ENCODE data around the gene CNRIP1. TPM values are rescaled to one million over a fixed set of nuclear protein-coding genes. Genes with fewer than 3 reads are reported as not detected.

CNRIP1 gene
- total and polyA plus RNA-seq, 2 of the 4 experiments (the other 2 are of a cell fraction): 23.3 to 32.7 TPM

- H2BK20ac ChIP-seq (ENCODE audit: low read depth, low read length): no peak overlapping the region
- dilution Hi-C loops (cut with HindIII; ENCODE audit: low sequenced_read_pairs, unreplicated experiment): no loop called here
Measured at GRCh38 chr2:68245672-68246071, 74.1 kb downstream of the CNRIP1 start.

More at GRCh38 chr2:68245672-68246071, 74.1 kb downstream of the CNRIP1 start:
- Histone ChIP-seq H2AK9ac (replicated peaks; ENCODE audit: low read depth, low read length, poor library complexity) (no peak overlapping the region), H4K8ac (ENCODE audit: low read depth in 2 of 2, low read length in 2 of 2) (no peak overlapping the region), H3K18ac (ENCODE audit: low read depth, low read length) (no peak overlapping the region), H3K4me3 (ENCODE audit: insufficient read depth, low read depth, low read length) (no peak overlapping the region), H4K91ac (ENCODE audit: insufficient read depth, low read depth, low read length) (no peak overlapping the region), H3K9me1 (ENCODE audit: insufficient read depth, low read length) (peaks cover 17% of the 10 kb centered on the region), H3K4ac (ENCODE audit: low read depth, low read length) (no peak overlapping the region), H3K79me1 (ENCODE audit: low read depth in 1 of 2, low read length in 2 of 2) (peaks cover 0 to 48% of the 10 kb centered on the region in 2 experiments; a peak in 2 of 4 replicates), H2AFZ (replicated peaks; ENCODE audit: low read length, poor library complexity) (no peak overlapping the region), H3K27ac (ENCODE audit: insufficient read depth, low read length) (no peak overlapping the region), H2BK15ac (ENCODE audit: low read depth, low read length) (no peak overlapping the region), H3K27me3 (ENCODE audit: control insufficient read depth, insufficient read depth, low read length) (no peaks in the 10 kb centered on the region), H3K14ac (replicated peaks; ENCODE audit: low read depth, low read length) (no peak overlapping the region), H3K4me2 (ENCODE audit: low read depth, low read length) (no peak overlapping the region), H2BK5ac (ENCODE audit: low read depth, low read length, poor library complexity, severe bottlenecking) (no peak overlapping the region), H2AK5ac (ENCODE audit: low read depth, low read length) (no peak overlapping the region), H3K23ac (ENCODE audit: low read depth, low read length) (no peak overlapping the region), H4K5ac (ENCODE audit: low read depth, low read length) (no peak overlapping the region), H3K9ac (ENCODE audit: low read depth, low read length) (no peak overlapping the region), H3K4me1 (ENCODE audit: control insufficient read depth, insufficient read depth, low read length) (peaks cover 16% of the 10 kb centered on the region), H3K56ac (ENCODE audit: extremely low read depth, insufficient read depth, low read length) (no peak overlapping the region), H3K36me3 (ENCODE audit: control insufficient read depth, insufficient read depth, low read length) (peaks cover 10% of the 10 kb centered on the region), H4K20me1 (ENCODE audit: insufficient read depth, low read length) (peaks cover 90% of the 10 kb centered on the region), H2BK120ac (ENCODE audit: low read depth, low read length) (no peak overlapping the region), H3K9me3 (ENCODE audit: control insufficient read depth, insufficient read depth, low read length) (no peaks in the 10 kb centered on the region)
- CTCF ChIA-PET: no interaction called here
- DNase-seq (no peak), ATAC-seq (ENCODE audit: low read depth) (no peak)
- TF ChIP-seq ELK1 (IDR thresholded peaks at IDR 0.05; ENCODE audit: borderline replicate concordance, low read depth, low read length) (no peak), BHLHE40 (IDR thresholded peaks at IDR 0.05; ENCODE audit: low read depth, low read length) (no peak), CEBPB (IDR thresholded peaks at IDR 0.05; ENCODE audit: low read depth, low read length) (no peak), SMC3 (IDR thresholded peaks at IDR 0.05; ENCODE audit: low read depth, low read length) (no peak), MAZ (IDR thresholded peaks at IDR 0.05; ENCODE audit: borderline replicate concordance, low read depth, low read length) (no peak), USF2 (IDR thresholded peaks at IDR 0.05; ENCODE audit: low read depth, low read length) (no peak), FOS (IDR thresholded peaks at IDR 0.05; ENCODE audit: low read depth, low read length) (no peak), MXI1 (IDR thresholded peaks at IDR 0.05; ENCODE audit: borderline replicate concordance, low read depth, low read length) (no peak), CTCF (conservative IDR thresholded peaks at IDR 0.05; ENCODE audit: low read depth, low read length) (no peak), RAD21 (IDR thresholded peaks at IDR 0.05; ENCODE audit: low read length) (no peak), MAFK (IDR thresholded peaks at IDR 0.05; ENCODE audit: low read depth, low read length) (no peak), NFE2L2 (IDR thresholded peaks at IDR 0.05; ENCODE audit: low read depth, low read length) (no peak), CHD1 (IDR thresholded peaks at IDR 0.05; ENCODE audit: low read depth, low read length) (no peak), RFX5 (IDR thresholded peaks at IDR 0.05; ENCODE audit: low read depth, low read length) (no peak), POLR2A (IDR thresholded peaks at IDR 0.05; ENCODE audit: low read depth, low read length) (no peak), RCOR1 (IDR thresholded peaks at IDR 0.05; ENCODE audit: insufficient replicate concordance, low read length) (no peak)
- intact Hi-C loops (cut with micrococcal nuclease): no loop called here
- no TSS peak for BruUV-seq (replicated peaks)
- POLR2A ChIA-PET (ENCODE audit: unreplicated experiment): interaction anchor here (0.5 kb wide), 1 partner anchor 12 kb away, joined by 3 read pairs; no protein-coding TSS in a partner anchor
- in situ Hi-C loops (cut with MboI; ENCODE audit: low sequenced_read_pairs): loop anchor here (10.0 kb wide), 1 partner anchor 51 kb away; no protein-coding TSS in a partner anchor
